Right forelimb (tissue), 1 donor: ENCODE measurements around the gene PELI1.

Experiments used
- DNase-seq: peaks from one replicate; pipeline ENCODE4 v3.0.0-alpha.2; 2018

PELI1 gene

GRCh38 chr2:64144057-64145013, at the start of gene PELI1:
PELI1 (minus strand) TSS chr2:64144420; CDS start chr2:64108310, 36,110 bp downstream.
- DNase-seq: peak; percentile 97

GRCh38 chr2:64193491-64193890, 49.3 kb upstream of the PELI1 start:
- no peak for DNase-seq

GRCh38 chr2:64192664-64193105, 48.5 kb upstream of the PELI1 start:
- DNase-seq: no peak

- DNase-seq: no peak
Measured at GRCh38 chr2:64192125-64192479, 47.9 kb upstream of the PELI1 start.

DNA sequence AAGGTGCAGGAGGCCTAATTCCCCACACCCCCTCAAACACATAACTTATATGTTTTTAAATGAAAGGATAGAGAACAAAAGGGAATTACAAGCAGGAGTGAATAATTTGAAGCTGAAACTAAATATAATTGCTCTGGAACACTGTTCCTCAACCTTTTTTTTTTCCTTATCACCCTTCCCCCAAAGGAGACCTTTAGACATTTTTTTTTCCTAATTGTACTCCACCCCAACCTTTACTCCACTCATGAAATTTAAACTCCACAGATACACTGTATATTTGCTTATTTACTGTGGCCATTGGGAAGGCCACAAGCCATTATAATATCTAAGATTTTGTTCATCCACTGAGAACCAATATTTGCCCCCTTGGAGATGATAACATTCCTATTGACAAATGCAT, 45.4 kb upstream of the PELI1 start:
- DNase-seq: no peak

DNA sequence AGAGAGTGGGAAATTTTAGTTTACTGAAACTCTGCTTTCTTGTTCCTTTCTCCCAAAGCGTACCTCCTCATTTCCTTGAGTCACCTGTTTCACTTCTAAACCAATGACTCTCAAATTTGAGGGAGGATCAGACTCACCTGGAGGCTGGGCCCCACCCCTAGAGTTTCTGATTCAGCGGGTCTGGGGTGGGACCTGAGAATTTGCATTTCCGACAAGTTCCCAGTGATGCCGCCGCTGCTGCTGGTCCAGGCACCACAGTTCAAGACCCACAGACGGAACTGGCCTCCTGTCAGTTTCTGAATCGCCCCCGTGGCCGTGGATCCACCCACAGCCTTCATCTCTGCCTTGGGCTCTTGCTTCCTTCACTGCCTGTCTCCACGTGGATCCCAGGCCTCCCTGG, 44.9 kb upstream of the PELI1 start:
- no peak for DNase-seq

DNA sequence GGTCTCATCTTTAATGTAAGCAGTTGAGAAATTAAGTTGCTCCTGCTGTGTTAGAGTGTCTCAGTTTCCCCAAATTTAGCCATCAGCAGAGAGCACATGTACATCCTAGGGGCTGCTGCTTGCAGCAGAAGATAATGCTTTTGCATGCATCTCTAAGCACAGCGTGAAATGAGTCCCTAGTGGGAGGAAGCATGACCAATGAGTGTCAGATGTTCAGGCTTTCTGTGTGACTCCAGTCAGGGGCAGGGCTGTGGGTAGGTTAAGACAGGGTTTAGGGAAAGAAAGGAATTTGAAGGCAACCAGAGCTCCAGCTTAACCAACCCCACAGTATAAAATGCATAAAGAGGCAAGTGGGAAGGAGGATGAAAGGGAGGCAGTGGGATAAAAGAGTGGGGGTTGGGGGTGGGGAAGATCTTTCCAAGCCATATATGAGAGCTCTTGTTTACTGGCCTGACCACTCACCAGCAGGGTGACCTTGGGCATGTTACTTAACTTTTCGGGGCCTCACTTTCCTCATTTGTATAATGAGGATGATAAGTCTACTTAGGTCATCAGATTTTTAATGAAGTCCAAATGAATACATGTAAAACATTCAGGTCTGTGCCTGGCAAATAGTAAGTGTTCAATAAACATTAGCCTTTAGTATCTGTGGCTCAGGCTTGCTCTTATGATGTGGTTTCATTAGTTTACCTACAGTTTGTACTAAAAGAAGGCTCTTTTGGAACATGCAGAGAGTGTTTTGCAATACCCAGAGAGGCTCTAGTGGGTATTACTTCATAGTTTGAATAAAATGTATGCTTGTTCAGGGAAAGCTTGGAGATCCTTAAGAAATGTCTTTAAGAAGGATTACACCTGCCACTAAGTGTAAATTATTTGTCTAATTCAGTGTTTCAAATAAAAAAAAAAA, 42.7 kb upstream of the PELI1 start:
- DNase-seq: no peak

- DNase-seq: no peak
Measured at GRCh38 chr2:64179582-64180321, 35.5 kb upstream of the PELI1 start.

DNA sequence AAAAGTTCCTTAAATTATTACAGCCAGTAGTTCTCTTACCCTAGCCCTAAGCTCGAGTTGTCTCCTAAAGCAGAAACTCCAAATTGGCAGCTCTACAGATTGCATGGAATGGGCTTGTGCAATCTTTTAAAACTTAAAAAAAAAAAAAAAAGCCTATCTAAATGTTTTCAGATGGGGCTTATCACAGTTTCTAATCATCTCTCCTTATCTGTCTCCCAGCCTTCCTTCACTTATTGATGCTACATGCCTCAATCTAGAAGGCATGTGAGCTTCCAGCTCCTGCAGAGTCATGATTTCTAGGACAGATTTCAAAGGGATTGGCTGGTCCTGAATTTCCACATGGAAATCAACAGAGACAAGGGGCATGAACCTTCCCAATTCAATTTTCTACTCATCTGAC, 33.1 kb upstream of the PELI1 start:
- no peak for DNase-seq

- no peak for DNase-seq
Measured at GRCh38 chr2:64175419-64176197, 31.4 kb upstream of the PELI1 start.

GRCh38 chr2:64173156-64174135, 29.2 kb upstream of the PELI1 start:
- no peak for DNase-seq

DNA sequence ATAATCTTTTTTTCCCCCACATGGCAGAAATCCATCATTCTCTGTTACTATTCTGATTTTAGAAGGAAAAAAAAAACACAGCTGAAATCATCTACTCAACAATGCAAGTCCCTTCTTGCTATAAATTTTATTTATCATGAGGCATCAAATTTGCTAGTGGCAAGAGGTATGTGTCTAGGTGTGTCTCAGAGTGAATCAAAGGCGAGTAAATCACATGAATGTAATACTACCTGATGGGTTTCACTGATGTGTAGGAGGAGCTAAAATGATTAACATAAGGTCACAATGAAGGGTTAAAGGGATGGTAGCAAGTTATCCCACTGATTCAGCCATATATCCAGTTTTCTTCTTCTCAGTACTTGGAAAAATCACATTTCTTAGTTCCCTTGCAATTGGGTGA, 24.5 kb upstream of the PELI1 start:
- DNase-seq: no peak

- no peak for DNase-seq
Measured at GRCh38 chr2:64168201-64168600, 24.0 kb upstream of the PELI1 start.

GRCh38 chr2:64166637-64167420, 22.6 kb upstream of the PELI1 start:
- DNase-seq: no peak

DNA sequence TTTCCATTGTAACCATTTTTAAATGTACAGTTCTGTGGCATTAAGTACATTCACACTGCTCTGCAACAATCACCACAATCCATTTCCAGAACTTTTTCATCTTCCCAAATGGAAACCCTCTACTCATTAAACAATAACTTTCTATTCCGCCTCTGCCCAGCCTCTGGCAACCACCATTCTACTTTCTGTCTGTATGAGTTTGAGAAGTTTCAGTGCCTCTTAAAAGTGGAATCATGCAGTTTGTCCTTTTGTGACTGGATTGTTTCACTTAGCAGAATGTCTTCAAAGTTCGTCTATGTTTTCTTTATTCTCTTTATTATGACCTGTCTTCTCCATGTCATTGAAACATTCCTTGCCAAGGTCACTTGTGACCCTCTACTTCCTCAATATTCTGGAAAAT, 22.0 kb upstream of the PELI1 start:
- no peak for DNase-seq

- no peak for DNase-seq
Measured at GRCh38 chr2:64165706-64166105, 21.5 kb upstream of the PELI1 start.

- no peak for DNase-seq
Measured at GRCh38 chr2:64164629-64165028, 20.4 kb upstream of the PELI1 start.

DNA sequence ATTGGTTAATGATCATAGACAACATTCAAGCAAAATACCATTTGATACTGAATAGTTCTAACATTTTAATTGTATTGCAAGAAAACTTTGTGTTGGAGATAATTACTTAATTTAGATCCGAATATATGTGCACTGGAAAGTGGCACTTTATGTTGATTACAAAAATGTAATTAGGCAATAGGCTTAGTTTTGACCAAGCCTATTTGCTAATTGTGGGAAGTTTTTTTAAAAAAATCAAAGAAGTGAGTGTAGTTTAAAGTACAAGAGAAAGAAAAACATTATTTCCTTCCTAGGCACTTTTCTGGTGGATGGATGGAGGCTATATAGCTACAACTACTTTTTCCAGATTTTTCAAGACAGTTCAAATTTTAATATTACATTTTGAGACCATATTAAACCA, 18.3 kb upstream of the PELI1 start:
- no peak for DNase-seq

GRCh38 chr2:64157792-64158191, 13.6 kb upstream of the PELI1 start:
- no peak for DNase-seq

- DNase-seq: no peak
Measured at GRCh38 chr2:64153811-64154210, 9.6 kb upstream of the PELI1 start.
